HepG2 (cell line): Measurements from ENCODE around the gene PLEKHA8. TPM values are rescaled to one million over a fixed set of nuclear protein-coding genes. Genes with fewer than 3 reads are reported as not detected.

ENCODE experiments used
- ATAC-seq: fragments of 200-7000 bp; cut with Tn5 transposase; 3 replicates; pipeline ENCODE4 v1.9.1; 2020; ENCODE audit warnings: mild to moderate bottlenecking, moderate library complexity
- BruUV-seq: library from RNA; stranded (reverse); fragments of 400-500 nt; replicated peaks from 2 replicates; lab custom pipeline; 2021; lab: Mats Ljungman, UMichigan
- CTCF ChIA-PET: fragments of 300-600 bp; formaldehyde crosslinking; extraction: SDS; loops from one replicate; lab custom pipeline; 2021; ENCODE audit warnings: low total read pairs, inconsistent platforms, low intra/inter-chr PET ratio; lab: Yijun Ruan, JAX
- POLR2A ChIA-PET: fragments of 350-600 bp; sonication (Branson Sonifier 250); formaldehyde crosslinking; loops from one replicate; lab custom pipeline; 2020; ENCODE audit warnings: antibody characterized with exemption, inconsistent platforms; lab: Yijun Ruan, JAX
- DNase-seq: peaks from one replicate; pipeline ENCODE4 v3.0.0-alpha.2; 2015; ENCODE audit warnings: low spot score
- FAIRE-seq: peaks from 3 replicates; lab custom pipeline; 2011; peaks lifted over from hg19 to GRCh38; lab: Jason Lieb, UNC
- H2AFZ ChIP-seq: one replicate; pipeline ENCODE4 v1.6.1; 2011; ENCODE audit warnings: low read length, inconsistent platforms
- H3K27ac ChIP-seq: fragments of 300-600 bp; 3 replicates; pipeline ENCODE4 v1.8.0; 2011; ENCODE audit warnings: mixed run types, mild to moderate bottlenecking, mixed read lengths, low read length, inconsistent platforms; ENCODE audit not compliant: insufficient read depth; ENCODE audit errors: extremely low read length
- H3K27me3 ChIP-seq, 2 experiments: fragments of 200-600 bp in 1 of 2; 2 replicates in 1 of 2; 3 replicates in 1 of 2; pipeline versions ENCODE4 v1.6.0 to v1.8.0; 2011; ENCODE audit warnings: low read length in 2 of 2, mild to moderate bottlenecking in 2 of 2, moderate library complexity in 2 of 2, inconsistent platforms in 1 of 2; ENCODE audit not compliant: insufficient read depth in 2 of 2, control insufficient read depth in 1 of 2
- H3K36me3 ChIP-seq, 2 experiments: fragments of 200-600 bp in 1 of 2; replicated peaks in 1 of 2; 2 replicates in 1 of 2; 3 replicates in 1 of 2; pipeline versions ENCODE4 v1.5.1 to v1.8.0; 2011; ENCODE audit warnings: low read length in 2 of 2, inconsistent platforms in 1 of 2; ENCODE audit not compliant: insufficient read depth in 2 of 2, control insufficient read depth in 1 of 2
- H3K4me1 ChIP-seq: 2 replicates; pipeline ENCODE4 v1.5.1; 2012; ENCODE audit warnings: low read length, inconsistent platforms; ENCODE audit not compliant: insufficient read depth
- H3K4me2 ChIP-seq: 2 replicates; pipeline ENCODE4 v1.6.0; 2011; ENCODE audit warnings: low read depth, low read length, inconsistent platforms
- H3K4me3 ChIP-seq, 3 experiments: fragments of 200-600 bp in 1 of 3; sonication (generic), shearing (Covaris generic) in 1 of 3; replicated peaks in 1 of 3; 2 replicates each; pipeline ENCODE4 v1.5.1; 2011 to 2016; ENCODE audit warnings: low read length in 3 of 3, inconsistent platforms in 2 of 3, low read depth in 2 of 3, mild to moderate bottlenecking in 2 of 3, control low read depth in 1 of 3, mixed read lengths in 1 of 3; ENCODE audit not compliant: insufficient read depth in 1 of 3
- H3K79me2 ChIP-seq: one replicate; pipeline ENCODE4 v1.6.1; 2011; ENCODE audit warnings: low read length, inconsistent platforms; ENCODE audit not compliant: insufficient read depth
- H3K9ac ChIP-seq: 2 replicates; pipeline ENCODE4 v1.6.0; 2011; ENCODE audit warnings: mild to moderate bottlenecking, low read depth, low read length, inconsistent platforms; ENCODE audit not compliant: insufficient read depth
- H3K9me3 ChIP-seq: 2 replicates; pipeline ENCODE4 v1.5.1; 2012; ENCODE audit warnings: mild to moderate bottlenecking, low read length
- H4K20me1 ChIP-seq: 2 replicates; pipeline ENCODE4 v1.6.0; 2011; ENCODE audit warnings: inconsistent platforms, mild to moderate bottlenecking, low read length, moderate library complexity; ENCODE audit not compliant: insufficient read depth
- ESRRA ChIP-seq: sonication (generic); formaldehyde crosslinking; IDR thresholded peaks from 2 replicates; pipeline ENCODE4 v1.5.1; 2020; ENCODE audit warnings: mild to moderate bottlenecking, low read depth, missing genetic modification reagents
- NCOA5 ChIP-seq: sonication (generic); formaldehyde crosslinking; IDR thresholded peaks from 2 replicates; pipeline ENCODE4 v1.4.0; 2020; ENCODE audit warnings: missing genetic modification reagents
- PRPF4 ChIP-seq: fragments of 200-400 bp; formaldehyde crosslinking; IDR thresholded peaks from 2 replicates; pipeline ENCODE4 v1.6.1; 2016; ENCODE audit warnings: low read length, low read depth; ENCODE audit not compliant: poor library complexity, severe bottlenecking
- ZNF235 ChIP-seq: sonication (generic); formaldehyde crosslinking; IDR thresholded peaks from 2 replicates; pipeline ENCODE4 v1.8.1; 2023; ENCODE audit warnings: mild to moderate bottlenecking, missing genetic modification reagents, borderline replicate concordance
- ZNF563 ChIP-seq: sonication (generic); formaldehyde crosslinking; IDR thresholded peaks from 2 replicates; pipeline ENCODE4 v1.8.0; 2022; ENCODE audit warnings: mild to moderate bottlenecking, moderate library complexity, missing genetic modification reagents
- ZNF709 ChIP-seq: sonication (generic); formaldehyde crosslinking; IDR thresholded peaks from 2 replicates; pipeline ENCODE4 v1.5.0; 2020; ENCODE audit warnings: mild to moderate bottlenecking, missing genetic modification reagents
- WGBS: methylation state at CpG from one replicate; pipeline ENCODE4 v1.1.6; 2017; ENCODE audit warnings: low lambda C conversion rate; 5-methylcytosine and 5-hydroxymethylcytosine counted together
- in situ Hi-C: cut with HindIII; loops from 2 replicates; pipeline ENCODE4 v1.10.0; 2017; ENCODE audit warnings: low pct_unique_long_range_greater_than_20kb; ENCODE audit not compliant: extremely low pct_ligation_motif_present
- intact Hi-C: fragments of 100-400 bp; cut with micrococcal nuclease; formaldehyde crosslinking; loops from one replicate; pipeline ENCODE4 v1.10.0; 2022; ENCODE audit not compliant: unreplicated experiment
- polyA plus RNA-seq, 8 experiments: library from polyadenylated mRNA; depleted of rRNA in 3 of 8; stranded (reverse) in 7 of 8; unstranded in 1 of 8; fragments of >200 nt; fragmentation: Illumina TruSeq in 4 of 8; extraction: Trizol in 4 of 8; gene quantifications; 2 replicates each; pipeline versions ENCODE4 v1.2.1 to v1.2.3, GENCODE V29; 2011 to 2016; ENCODE audit warnings: low read depth in 4 of 8, missing spikeins in 1 of 8, mixed read lengths in 1 of 8; ENCODE audit not compliant: insufficient read depth in 1 of 8
- total RNA-seq, 5 experiments: library from RNA; depleted of rRNA; stranded (reverse); fragments of >200 nt; fragmentation: Illumina TruSeq; extraction: Trizol; gene quantifications; 2 replicates each; pipeline ENCODE4 v1.2.3, GENCODE V29; 2016; ENCODE audit warnings: low read depth in 1 of 5
- TF ChIP-seq, protein P1 (sequence below): sonication (generic); formaldehyde crosslinking; IDR thresholded peaks from 2 replicates; pipeline ENCODE4 v1.4.0; 2020; ENCODE audit warnings: missing genetic modification reagents
- TF ChIP-seq, protein P2 (sequence below): sonication (generic); formaldehyde crosslinking; IDR thresholded peaks from 2 replicates; pipeline ENCODE4 v1.5.1; 2020; ENCODE audit warnings: mild to moderate bottlenecking, missing genetic modification reagents, borderline replicate concordance
- TF ChIP-seq, protein P3 (sequence below): IDR thresholded peaks from 2 replicates; pipeline ENCODE4 v1.6.1; 2016; ENCODE audit warnings: control low read depth
- TF ChIP-seq, protein P4 (sequence below), 2 experiments: sonication (generic) in 1 of 2; formaldehyde crosslinking in 1 of 2; IDR thresholded peaks; 2 replicates each; pipeline versions ENCODE4 v1.4.0 to v1.6.1; 2018 to 2020; ENCODE audit warnings: missing genetic modification reagents in 2 of 2, borderline replicate concordance in 1 of 2, low read depth in 1 of 2, mild to moderate bottlenecking in 1 of 2, missing biosample characterization in 1 of 2
- TF ChIP-seq, protein P5 (sequence below): sonication (generic); formaldehyde crosslinking; IDR thresholded peaks from 2 replicates; pipeline ENCODE4 v1.4.0; 2020; ENCODE audit warnings: missing genetic modification reagents

Gene PLEKHA8
- total and polyA plus RNA-seq, 2 of the 13 experiments (the other 11 are each of a cell fraction or from before 2014, with no cell fraction given), result 12.5 to 26.4 TPM

DNA sequence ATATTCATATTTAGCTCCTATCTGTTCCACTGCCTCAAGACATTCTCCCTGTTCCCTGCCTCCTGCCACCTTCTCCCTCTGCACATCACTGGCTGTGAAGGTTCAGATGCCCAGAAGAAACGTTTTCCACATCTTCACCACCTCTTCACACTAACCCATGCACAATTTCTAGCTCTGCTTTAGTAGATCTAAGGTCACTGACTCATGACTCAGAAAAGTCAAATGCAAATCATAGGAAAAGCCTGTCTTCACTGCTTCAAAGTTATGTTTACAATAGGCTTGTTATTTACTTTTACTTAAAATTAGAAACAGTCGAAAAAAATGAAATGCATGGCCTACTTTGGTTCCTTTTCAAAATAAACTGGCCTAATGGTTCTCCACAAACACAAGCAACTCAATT, 41.1 kb upstream of the PLEKHA8 start:
- Histone ChIP-seq H3K27ac (peak overlapping the region; percentile 86), H3K36me3 (peaks cover 0 to 2% of the 10 kb centered on the region in 2 experiments; a peak in 2 of 5 replicates), H3K79me2 (peaks cover 60% of the 10 kb centered on the region), H4K20me1 (peaks cover 4% of the 10 kb centered on the region; the same call in 1 of the 2 replicates), H3K4me2 (peak overlapping the region; percentile 94), H3K4me3 (peak overlapping the region; percentile 96 to 99 (median 97)), H3K27me3 (no peaks in the 10 kb centered on the region), H3K9me3 (no peaks in the 10 kb centered on the region), H3K9ac (peak overlapping the region; percentile 89), H2AFZ (no peak overlapping the region), H3K4me1 (peaks cover 37% of the 10 kb centered on the region)
- no peak for FAIRE-seq
- in situ Hi-C loops, result loop anchor here (5.0 kb wide), 1 partner anchor 40 kb away; the partner anchor contains the start of genes FKBP14 and PLEKHA8
- BruUV-seq, result no TSS peak
- WGBS, result 0% methylated on average over 2 of the region's 2 CpGs
- ChIA-PET CTCF (no interaction called here), POLR2A (interaction anchor here (1.2 to 2.5 kb wide), 5 partner anchors 10 to 607 kb away, joined by 3 to 22 read pairs (median 8); partner anchors contain the start of genes FKBP14, GARS1 and PLEKHA8)
- peak; percentile 53 for DNase-seq
- intact Hi-C loops, result no loop called here
- no peak for ATAC-seq
- TF ChIP-seq, protein P1, sequence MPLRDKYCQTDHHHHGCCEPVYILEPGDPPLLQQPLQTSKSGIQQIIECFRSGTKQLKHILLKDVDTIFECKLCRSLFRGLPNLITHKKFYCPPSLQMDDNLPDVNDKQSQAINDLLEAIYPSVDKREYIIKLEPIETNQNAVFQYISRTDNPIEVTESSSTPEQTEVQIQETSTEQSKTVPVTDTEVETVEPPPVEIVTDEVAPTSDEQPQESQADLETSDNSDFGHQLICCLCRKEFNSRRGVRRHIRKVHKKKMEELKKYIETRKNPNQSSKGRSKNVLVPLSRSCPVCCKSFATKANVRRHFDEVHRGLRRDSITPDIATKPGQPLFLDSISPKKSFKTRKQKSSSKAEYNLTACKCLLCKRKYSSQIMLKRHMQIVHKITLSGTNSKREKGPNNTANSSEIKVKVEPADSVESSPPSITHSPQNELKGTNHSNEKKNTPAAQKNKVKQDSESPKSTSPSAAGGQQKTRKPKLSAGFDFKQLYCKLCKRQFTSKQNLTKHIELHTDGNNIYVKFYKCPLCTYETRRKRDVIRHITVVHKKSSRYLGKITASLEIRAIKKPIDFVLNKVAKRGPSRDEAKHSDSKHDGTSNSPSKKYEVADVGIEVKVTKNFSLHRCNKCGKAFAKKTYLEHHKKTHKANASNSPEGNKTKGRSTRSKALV (CRISPR knock-in tag), result no peak
- TF ChIP-seq PRPF4 (no peak), ZNF709 (no peak), ZNF235 (CRISPR knock-in tag) (no peak), ZNF563 (CRISPR knock-in tag) (no peak), NCOA5 (no peak), ESRRA (no peak)
- TF ChIP-seq, protein P2, sequence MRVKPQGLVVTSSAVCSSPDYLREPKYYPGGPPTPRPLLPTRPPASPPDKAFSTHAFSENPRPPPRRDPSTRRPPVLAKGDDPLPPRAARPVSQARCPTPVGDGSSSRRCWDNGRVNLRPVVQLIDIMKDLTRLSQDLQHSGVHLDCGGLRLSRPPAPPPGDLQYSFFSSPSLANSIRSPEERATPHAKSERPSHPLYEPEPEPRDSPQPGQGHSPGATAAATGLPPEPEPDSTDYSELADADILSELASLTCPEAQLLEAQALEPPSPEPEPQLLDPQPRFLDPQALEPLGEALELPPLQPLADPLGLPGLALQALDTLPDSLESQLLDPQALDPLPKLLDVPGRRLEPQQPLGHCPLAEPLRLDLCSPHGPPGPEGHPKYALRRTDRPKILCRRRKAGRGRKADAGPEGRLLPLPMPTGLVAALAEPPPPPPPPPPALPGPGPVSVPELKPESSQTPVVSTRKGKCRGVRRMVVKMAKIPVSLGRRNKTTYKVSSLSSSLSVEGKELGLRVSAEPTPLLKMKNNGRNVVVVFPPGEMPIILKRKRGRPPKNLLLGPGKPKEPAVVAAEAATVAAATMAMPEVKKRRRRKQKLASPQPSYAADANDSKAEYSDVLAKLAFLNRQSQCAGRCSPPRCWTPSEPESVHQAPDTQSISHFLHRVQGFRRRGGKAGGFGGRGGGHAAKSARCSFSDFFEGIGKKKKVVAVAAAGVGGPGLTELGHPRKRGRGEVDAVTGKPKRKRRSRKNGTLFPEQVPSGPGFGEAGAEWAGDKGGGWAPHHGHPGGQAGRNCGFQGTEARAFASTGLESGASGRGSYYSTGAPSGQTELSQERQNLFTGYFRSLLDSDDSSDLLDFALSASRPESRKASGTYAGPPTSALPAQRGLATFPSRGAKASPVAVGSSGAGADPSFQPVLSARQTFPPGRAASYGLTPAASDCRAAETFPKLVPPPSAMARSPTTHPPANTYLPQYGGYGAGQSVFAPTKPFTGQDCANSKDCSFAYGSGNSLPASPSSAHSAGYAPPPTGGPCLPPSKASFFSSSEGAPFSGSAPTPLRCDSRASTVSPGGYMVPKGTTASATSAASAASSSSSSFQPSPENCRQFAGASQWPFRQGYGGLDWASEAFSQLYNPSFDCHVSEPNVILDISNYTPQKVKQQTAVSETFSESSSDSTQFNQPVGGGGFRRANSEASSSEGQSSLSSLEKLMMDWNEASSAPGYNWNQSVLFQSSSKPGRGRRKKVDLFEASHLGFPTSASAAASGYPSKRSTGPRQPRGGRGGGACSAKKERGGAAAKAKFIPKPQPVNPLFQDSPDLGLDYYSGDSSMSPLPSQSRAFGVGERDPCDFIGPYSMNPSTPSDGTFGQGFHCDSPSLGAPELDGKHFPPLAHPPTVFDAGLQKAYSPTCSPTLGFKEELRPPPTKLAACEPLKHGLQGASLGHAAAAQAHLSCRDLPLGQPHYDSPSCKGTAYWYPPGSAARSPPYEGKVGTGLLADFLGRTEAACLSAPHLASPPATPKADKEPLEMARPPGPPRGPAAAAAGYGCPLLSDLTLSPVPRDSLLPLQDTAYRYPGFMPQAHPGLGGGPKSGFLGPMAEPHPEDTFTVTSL, result no peak
- TF ChIP-seq, protein P3, sequence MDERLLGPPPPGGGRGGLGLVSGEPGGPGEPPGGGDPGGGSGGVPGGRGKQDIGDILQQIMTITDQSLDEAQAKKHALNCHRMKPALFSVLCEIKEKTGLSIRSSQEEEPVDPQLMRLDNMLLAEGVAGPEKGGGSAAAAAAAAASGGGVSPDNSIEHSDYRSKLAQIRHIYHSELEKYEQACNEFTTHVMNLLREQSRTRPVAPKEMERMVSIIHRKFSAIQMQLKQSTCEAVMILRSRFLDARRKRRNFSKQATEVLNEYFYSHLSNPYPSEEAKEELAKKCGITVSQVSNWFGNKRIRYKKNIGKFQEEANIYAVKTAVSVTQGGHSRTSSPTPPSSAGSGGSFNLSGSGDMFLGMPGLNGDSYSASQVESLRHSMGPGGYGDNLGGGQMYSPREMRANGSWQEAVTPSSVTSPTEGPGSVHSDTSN (CRISPR knock-in tag), result no peak
- TF ChIP-seq, protein P4, sequence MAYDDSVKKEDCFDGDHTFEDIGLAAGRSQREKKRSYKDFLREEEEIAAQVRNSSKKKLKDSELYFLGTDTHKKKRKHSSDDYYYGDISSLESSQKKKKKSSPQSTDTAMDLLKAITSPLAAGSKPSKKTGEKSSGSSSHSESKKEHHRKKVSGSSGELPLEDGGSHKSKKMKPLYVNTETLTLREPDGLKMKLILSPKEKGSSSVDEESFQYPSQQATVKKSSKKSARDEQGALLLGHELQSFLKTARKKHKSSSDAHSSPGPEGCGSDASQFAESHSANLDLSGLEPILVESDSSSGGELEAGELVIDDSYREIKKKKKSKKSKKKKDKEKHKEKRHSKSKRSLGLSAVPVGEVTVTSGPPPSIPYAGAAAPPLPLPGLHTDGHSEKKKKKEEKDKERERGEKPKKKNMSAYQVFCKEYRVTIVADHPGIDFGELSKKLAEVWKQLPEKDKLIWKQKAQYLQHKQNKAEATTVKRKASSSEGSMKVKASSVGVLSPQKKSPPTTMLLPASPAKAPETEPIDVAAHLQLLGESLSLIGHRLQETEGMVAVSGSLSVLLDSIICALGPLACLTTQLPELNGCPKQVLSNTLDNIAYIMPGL (CRISPR knock-in tag; IDR thresholded peaks at IDR 0.05; ENCODE audit: borderline replicate concordance in 1 of 2, low read depth in 1 of 2), result no peak
- TF ChIP-seq, protein P5, sequence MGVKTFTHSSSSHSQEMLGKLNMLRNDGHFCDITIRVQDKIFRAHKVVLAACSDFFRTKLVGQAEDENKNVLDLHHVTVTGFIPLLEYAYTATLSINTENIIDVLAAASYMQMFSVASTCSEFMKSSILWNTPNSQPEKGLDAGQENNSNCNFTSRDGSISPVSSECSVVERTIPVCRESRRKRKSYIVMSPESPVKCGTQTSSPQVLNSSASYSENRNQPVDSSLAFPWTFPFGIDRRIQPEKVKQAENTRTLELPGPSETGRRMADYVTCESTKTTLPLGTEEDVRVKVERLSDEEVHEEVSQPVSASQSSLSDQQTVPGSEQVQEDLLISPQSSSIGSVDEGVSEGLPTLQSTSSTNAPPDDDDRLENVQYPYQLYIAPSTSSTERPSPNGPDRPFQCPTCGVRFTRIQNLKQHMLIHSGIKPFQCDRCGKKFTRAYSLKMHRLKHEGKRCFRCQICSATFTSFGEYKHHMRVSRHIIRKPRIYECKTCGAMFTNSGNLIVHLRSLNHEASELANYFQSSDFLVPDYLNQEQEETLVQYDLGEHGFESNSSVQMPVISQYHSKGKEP, result no peak
